Heart left ventricle (tissue), 16 donors: ENCODE results near the gene RPA1. TPM values are rescaled to one million over a fixed set of nuclear protein-coding genes. Genes with fewer than 3 reads are reported as not detected.
A peak's percentile ranks its signal among the peaks of the same experiment; 100 is the strongest.
"Not testable (repeated sequence)": the region's sequence is repeated elsewhere in the genome, so short reads cannot be mapped to it uniquely, and the experiment has no call there.

Experiments used
- ATAC-seq, 4 donors: fragments of 200-7000 bp; cut with Tn5 transposase; one replicate each; pipeline ENCODE4 v1.9.1; 2020 to 2022; ENCODE audit warnings: moderate library complexity in 4 of 4, mild to moderate bottlenecking in 3 of 4, moderate number of reproducible peaks in 1 of 4
- DNase-seq, 5 donors: peaks; one replicate each; pipeline ENCODE4 v3.0.0-alpha.2; 2020
- H3K27ac ChIP-seq, 12 donors: fragments of 200-600 bp; sonication (generic) in 4 of 12; one replicate each; pipeline versions ENCODE4 v1.5.0 to v1.8.0; 2016 to 2022; ENCODE audit warnings: mild to moderate bottlenecking in 2 of 12
- H3K27me3 ChIP-seq, 9 donors: fragments of 200-600 bp; sonication (generic) in 2 of 9; one replicate each; pipeline versions ENCODE4 v1.5.1 to v1.8.0; 2016 to 2022; ENCODE audit warnings: mild to moderate bottlenecking in 3 of 9
- H3K36me3 ChIP-seq, 9 donors: fragments of 200-600 bp; sonication (generic) in 2 of 9; one replicate each; pipeline versions ENCODE4 v1.5.0 to v1.8.0; 2018 to 2022; ENCODE audit warnings: mild to moderate bottlenecking in 2 of 9
- H3K4me1 ChIP-seq, 12 donors: fragments of 200-600 bp; sonication (generic) in 4 of 12; one replicate each; pipeline versions ENCODE4 v1.5.0 to v1.8.0; 2016 to 2022; ENCODE audit warnings: mild to moderate bottlenecking in 3 of 12
- H3K4me3 ChIP-seq, 12 donors: fragments of 200-600 bp; sonication (generic) in 4 of 12; one replicate each; pipeline versions ENCODE4 v1.5.0 to v1.8.0; 2017 to 2022; ENCODE audit warnings: mild to moderate bottlenecking in 9 of 12, moderate library complexity in 4 of 12
- H3K9me3 ChIP-seq, 12 donors: fragments of 200-600 bp; sonication (generic) in 4 of 12; one replicate each; pipeline versions ENCODE4 v1.5.0 to v1.8.0; 2016 to 2022; ENCODE audit warnings: mild to moderate bottlenecking in 1 of 12
- POLR2A ChIP-seq, 2 donors: fragments of 450-650 bp; IDR thresholded peaks; one replicate each; pipeline ENCODE4 v1.6.1; 2017; ENCODE audit warnings: antibody characterized with exemption in 2 of 2, mild to moderate bottlenecking in 2 of 2, moderate library complexity in 2 of 2
- WGBS, 4 donors: extraction: QIAGEN DNeasy Blood & Tissue Kit in 2 of 4; methylation state at CpG; one replicate each; pipeline versions ENCODE4 v1.1.5 to v1.1.7; 2013 to 2018; 5-methylcytosine and 5-hydroxymethylcytosine counted together
- intact Hi-C, 10 donors: fragments of 100-400 bp; cut with DNase I; formaldehyde crosslinking; loops; one replicate each; pipeline versions ENCODE4 v1.11.1 to v1.14.2; 2022
- polyA plus RNA-seq, 2 donors: library from polyadenylated mRNA; stranded (reverse); fragments of 200-250 nt; gene quantifications; one replicate each; pipeline ENCODE4 v1.2.3, GENCODE V29; 2013
- total RNA-seq, 9 donors: library from RNA; depleted of rRNA in 2 of 9; stranded (reverse); fragments of >200 nt in 2 of 9; fragmentation: NEBNext Ultra II Directional in 3 of 9; extraction: Animal tissue kit (Norgen Biotek cat#: 25700) in 3 of 9; gene quantifications; one replicate each; pipeline versions ENCODE4 v1.1.0 to v1.2.4, GENCODE V29; 2016 to 2023
- TF ChIP-seq, protein P1 (sequence below), 12 donors: fragments of 200-600 bp; sonication (generic) in 4 of 12; IDR thresholded peaks; one replicate each; pipeline versions ENCODE4 v1.5.0 to v1.8.0; 2018 to 2022; ENCODE audit warnings: antibody characterized with exemption in 12 of 12, mild to moderate bottlenecking in 5 of 12
- donor health status: ischemic (EF 13 %, LVEDD 7.1; RV severe dilation, severe dysfunction).
- donor health status: healthy with polysubstance abuse.
- donor health status: DM: no; HTN: yes; CAD: no.
- donor health status: DM: no; HTN: no; CAD: no.
- donor health status: ischemic (EF 25% LVEDD 6.9; RV normal size, moderate dysfunction).
- donor health status: ischemic (EF 25% LVEDD 5.7; RV mildly dilated, moderate dysfunction).
- donor health status: healthy.
- donor health status: DM: yes; HTN: yes; CAD: no.
- donor health status: ischemic (EF 35%, LVEDD 5.7; RV mildly dilated, moderate dysfunction).
- donor health status: nonischemic (EF 11% LVEDD 7.7; RV severe dilation, severe dysfunction).
- donor health status: DM: yes; HTN: yes; CAD: no.
- donor health status: PGD.
- donor health status: ischemic (EF 29% LVEDD 5.4; RV normal size, mild dysfunction).
- donor health status: nonischemic (EF 23%, LVEDD 6.1; RV moderate dilation, normal function).

The RPA1 gene
- total and polyA plus RNA-seq, 11 donors = 10.4 to 87.4 (median 57.3) TPM

DNA sequence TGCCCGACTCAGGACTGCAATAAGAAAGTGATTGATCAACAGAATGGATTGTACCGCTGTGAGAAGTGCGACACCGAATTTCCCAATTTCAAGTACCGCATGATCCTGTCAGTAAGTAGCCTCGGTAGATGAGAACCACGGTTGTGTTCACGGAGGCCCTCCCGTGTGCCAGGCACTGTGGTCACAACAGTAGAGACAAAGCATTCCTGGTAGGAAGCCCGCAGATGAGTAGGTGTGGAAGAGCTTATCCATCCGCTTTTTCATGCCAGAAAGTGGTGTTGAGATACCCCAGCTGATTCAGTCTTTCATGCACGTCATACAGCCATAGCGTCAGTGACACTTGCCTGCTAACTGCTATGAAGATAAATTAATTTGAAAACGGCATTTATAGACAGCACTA lies 58.9 kb downstream of the RPA1 start:
- H3K9me3 ChIP-seq = peaks cover 0 to 9% (median 0%) of the 10 kb centered on the region in 12 donors
- peak in 3 of 4 donors; percentile 42 to 90 (median 87) for ATAC-seq
- intact Hi-C loops = no loop called here

DNA sequence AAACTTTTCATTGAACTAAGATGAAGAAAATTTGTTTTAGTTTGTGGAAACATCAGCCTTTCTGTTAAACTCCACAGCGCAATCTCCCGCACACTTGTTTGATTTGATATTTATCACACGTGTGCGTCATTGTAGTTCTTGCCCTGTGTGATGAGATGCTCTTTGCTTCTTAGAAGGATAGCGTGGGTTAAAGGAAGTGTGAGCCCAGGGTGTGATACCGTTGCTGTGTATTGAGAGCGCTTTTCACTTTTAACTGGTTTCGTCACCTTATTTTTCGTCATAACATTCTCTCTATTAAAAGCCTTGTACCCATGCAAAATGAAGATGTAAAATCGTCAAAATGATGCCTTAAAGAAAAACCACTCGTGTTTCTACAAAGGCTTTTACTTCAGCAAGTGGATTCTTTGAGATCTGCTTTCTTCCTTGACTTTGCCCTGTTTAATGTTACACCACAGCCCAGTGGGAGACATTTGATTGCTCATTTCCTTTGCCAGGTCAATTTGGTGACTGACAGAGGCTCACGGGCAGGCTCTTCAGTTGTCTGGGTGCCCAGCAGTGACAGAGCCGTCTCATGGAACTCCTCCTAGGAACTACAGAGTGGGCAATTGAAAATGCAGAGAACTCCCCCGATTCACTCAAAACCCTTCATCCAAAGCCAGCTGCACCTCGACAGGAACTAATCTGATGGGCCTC lies 61.1 kb downstream of the RPA1 start:
- TF ChIP-seq POLR2A (IDR thresholded peaks at IDR 0.05) = no peak
- TF ChIP-seq, protein P1, sequence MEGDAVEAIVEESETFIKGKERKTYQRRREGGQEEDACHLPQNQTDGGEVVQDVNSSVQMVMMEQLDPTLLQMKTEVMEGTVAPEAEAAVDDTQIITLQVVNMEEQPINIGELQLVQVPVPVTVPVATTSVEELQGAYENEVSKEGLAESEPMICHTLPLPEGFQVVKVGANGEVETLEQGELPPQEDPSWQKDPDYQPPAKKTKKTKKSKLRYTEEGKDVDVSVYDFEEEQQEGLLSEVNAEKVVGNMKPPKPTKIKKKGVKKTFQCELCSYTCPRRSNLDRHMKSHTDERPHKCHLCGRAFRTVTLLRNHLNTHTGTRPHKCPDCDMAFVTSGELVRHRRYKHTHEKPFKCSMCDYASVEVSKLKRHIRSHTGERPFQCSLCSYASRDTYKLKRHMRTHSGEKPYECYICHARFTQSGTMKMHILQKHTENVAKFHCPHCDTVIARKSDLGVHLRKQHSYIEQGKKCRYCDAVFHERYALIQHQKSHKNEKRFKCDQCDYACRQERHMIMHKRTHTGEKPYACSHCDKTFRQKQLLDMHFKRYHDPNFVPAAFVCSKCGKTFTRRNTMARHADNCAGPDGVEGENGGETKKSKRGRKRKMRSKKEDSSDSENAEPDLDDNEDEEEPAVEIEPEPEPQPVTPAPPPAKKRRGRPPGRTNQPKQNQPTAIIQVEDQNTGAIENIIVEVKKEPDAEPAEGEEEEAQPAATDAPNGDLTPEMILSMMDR (IDR thresholded peaks at IDR 0.05) = no peak
- Histone ChIP-seq H3K9me3 (peaks cover 0 to 6% (median 0%) of the 10 kb centered on the region in 12 donors), H3K36me3 (peaks cover 0 to 100% (median 95%) of the 10 kb centered on the region in 9 donors), H3K27me3 (no peaks in the 10 kb centered on the region), H3K27ac (peak overlapping the region in 1 of 12 donors; percentile 24), H3K4me3 (no peak overlapping the region), H3K4me1 (no peaks in the 10 kb centered on the region)
- 85 to 88% (median 87%) methylated on average over 15 of the region's 15 CpGs for WGBS, 4 donors
- intact Hi-C loops = loop anchor here in 1 of 10 donors (10.0 kb wide), 1 partner anchor 394 kb away; no protein-coding TSS in a partner anchor
- no peak for ATAC-seq
- DNase-seq = no peak

More for the DNA sequence above, 58.9 kb downstream of the RPA1 start:
- H3K4me1 ChIP-seq = no peaks in the 10 kb centered on the region
- TF ChIP-seq, protein P1 (IDR thresholded peaks at IDR 0.05) = no peak
- no peak for TF ChIP-seq POLR2A (IDR thresholded peaks at IDR 0.05)
- no peak overlapping the region for H3K4me3 ChIP-seq
- DNase-seq = no peak
- H3K27ac ChIP-seq = peak overlapping the region in 1 of 12 donors; percentile 25
- H3K36me3 ChIP-seq = peaks cover 0 to 100% (median 97%) of the 10 kb centered on the region in 9 donors
- no peaks in the 10 kb centered on the region for H3K27me3 ChIP-seq
- WGBS, 4 donors = 62 to 89% (median 68%) methylated on average over 14 of the region's 14 CpGs

DNA sequence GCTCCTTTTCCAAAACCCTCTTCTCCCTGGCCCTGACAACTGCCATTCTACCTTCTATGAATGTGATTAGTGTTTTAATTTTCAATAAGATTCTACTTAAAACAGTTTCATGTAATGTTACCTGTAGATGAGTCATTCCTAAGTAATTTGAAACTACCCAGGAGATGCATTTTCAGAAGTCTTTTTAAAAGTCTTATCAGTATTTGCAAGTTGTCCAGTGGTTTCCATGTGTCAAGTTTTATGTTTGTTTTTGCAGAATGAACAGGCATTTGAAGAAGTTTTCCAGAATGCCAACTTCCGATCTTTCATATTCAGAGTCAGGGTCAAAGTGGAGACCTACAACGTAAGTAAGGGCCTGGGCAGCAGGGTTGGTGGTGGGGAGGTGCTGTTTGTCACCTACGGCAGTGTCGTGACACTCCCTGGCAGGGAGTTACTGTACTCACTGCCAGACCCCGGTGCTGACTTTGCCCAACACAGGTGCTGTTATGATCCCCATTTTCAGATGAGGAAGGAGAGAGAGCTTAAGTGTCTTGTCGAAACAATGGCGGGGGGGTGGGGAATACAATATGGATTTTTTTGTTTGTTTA lies 65.0 kb downstream of the RPA1 start:
- Histone ChIP-seq H3K9me3 (no peaks in the 10 kb centered on the region), H3K36me3 (peaks cover 0 to 100% (median 87%) of the 10 kb centered on the region in 9 donors), H3K27ac (no peak overlapping the region), H3K4me1 (no peaks in the 10 kb centered on the region), H3K27me3 (no peaks in the 10 kb centered on the region), H3K4me3 (no peak overlapping the region)
- 93 to 96% (median 94%) methylated on average over 7 of the region's 7 CpGs for WGBS, 4 donors
- TF ChIP-seq POLR2A (IDR thresholded peaks at IDR 0.05) = no peak
- TF ChIP-seq, protein P1 (IDR thresholded peaks at IDR 0.05) = no peak
- DNase-seq (no peak), ATAC-seq (no peak)
- intact Hi-C loops = loop anchor here in 1 of 10 donors (10.0 kb wide), 1 partner anchor 390 kb away; no protein-coding TSS in a partner anchor

DNA sequence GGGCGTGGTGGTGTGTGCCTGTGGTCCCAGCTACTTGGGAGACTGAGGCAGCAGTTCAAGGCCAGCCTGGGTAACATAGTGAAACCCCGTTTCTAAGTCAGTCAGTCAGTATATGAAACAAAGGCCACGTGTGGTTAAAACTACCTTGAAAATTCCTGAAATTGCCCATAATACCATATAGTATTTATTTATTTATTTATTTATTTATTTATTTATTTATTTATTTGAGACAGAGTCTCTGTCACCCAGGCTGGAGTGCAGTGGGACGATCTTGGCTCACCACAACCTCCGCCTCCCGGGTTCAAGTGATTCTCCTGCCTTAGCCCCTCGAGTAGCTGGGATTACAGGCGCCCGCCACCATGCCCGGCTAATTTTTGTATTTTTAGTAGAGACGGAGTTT lies 65.7 kb downstream of the RPA1 start:
- ATAC-seq, H3K9me3 ChIP-seq, H3K27me3 ChIP-seq, H3K27ac ChIP-seq, H3K4me3 ChIP-seq, H3K4me1 ChIP-seq, DNase-seq: not testable (repeated sequence)
- peaks cover 0 to 93% (median 81%) of the 10 kb centered on the region in 9 donors for H3K36me3 ChIP-seq
- intact Hi-C loops = loop anchor here in 1 of 10 donors (10.0 kb wide), 1 partner anchor 389 kb away; no protein-coding TSS in a partner anchor
- 92 to 96% (median 94%) methylated on average over 11 of the region's 11 CpGs for WGBS, 4 donors
